LNCAP (cell line): Measurements from ENCODE around the gene KIF15.

Experiments
- CTCF ChIP-seq: fragments of 450-650 bp; IDR thresholded peaks from 2 replicates; pipeline ENCODE4 v1.5.1; 2017; ENCODE audit warnings: mild to moderate bottlenecking

The KIF15 gene

GRCh38 chr3:44803298-44803697 is 41.7 kb downstream of the KIF15 start:
- TF ChIP-seq CTCF, result no peak

GRCh38 chr3:44805960-44806359 is 44.4 kb downstream of the KIF15 start:
- no peak for TF ChIP-seq CTCF

DNA sequence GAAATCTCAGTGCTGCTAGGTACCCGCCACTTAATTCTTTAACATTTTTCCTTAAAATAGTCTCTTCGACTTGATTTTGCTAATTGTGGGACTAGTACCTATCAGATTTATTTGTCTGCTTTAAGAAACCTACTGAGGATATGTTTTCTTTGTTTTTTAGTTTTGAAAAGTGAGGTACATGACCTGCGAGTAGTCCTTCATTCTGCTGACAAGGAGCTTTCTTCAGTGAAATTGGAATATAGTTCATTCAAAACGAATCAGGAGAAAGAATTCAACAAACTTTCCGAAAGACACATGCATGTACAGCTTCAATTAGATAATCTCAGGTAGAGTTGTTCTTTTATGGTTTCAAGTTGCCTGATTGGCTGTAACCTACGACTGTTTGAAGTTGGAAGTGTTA is 53.2 kb downstream of the KIF15 start:
- no peak for TF ChIP-seq CTCF

- TF ChIP-seq CTCF, result no peak
These were observed 63.8 kb downstream of the KIF15 start for GRCh38 chr3:44825264-44825925.

GRCh38 chr3:44827196-44827595 is 65.6 kb downstream of the KIF15 start:
- no peak for TF ChIP-seq CTCF

- TF ChIP-seq CTCF, result no peak
These were observed 69.6 kb downstream of the KIF15 start for GRCh38 chr3:44831232-44831631.

DNA sequence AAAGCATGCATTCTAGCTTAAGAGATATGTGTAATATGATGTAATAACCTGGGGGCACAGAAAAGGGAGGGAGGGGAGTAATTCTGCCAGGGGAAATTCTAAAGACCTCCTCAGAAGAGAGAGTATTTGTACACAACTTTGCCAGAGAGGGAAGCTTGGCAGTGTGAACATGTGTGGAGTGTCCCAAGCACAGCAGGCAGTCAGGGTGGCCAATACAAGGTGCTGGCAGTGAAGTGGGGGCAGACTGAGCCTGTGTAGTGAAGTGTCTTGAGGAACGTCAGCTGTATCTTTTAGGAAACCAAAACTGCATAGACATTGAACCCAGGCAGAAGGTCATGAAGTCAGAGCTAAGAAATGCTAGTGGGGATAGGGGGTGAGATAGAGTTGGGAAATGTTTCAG is 70.4 kb downstream of the KIF15 start:
- TF ChIP-seq CTCF, result no peak

GRCh38 chr3:44832965-44833364 is 71.4 kb downstream of the KIF15 start:
- TF ChIP-seq CTCF, result no peak
